ENCODE measurements around the gene SLC30A4.

- TF ChIP-seq CTCF (conservative IDR thresholded peaks at IDR 0.05) (no peak), EZH2 (IDR thresholded peaks at IDR 0.05; ENCODE audit: low read depth) (no peak)
Measured at GRCh38 chr15:45441036-45441435, 81.5 kb downstream of the SLC30A4 start.

Measured in PC-9 (cell line).